Neuronal stem cell (in vitro differentiated cells): ENCODE results near the gene COL25A1.

Source experiments
- DNase-seq: peaks from one replicate; pipeline ENCODE4 v3.0.0-alpha.2; 2013; ENCODE audit warnings: low spot score
- H2AFZ ChIP-seq: one replicate; pipeline ENCODE4 v1.6.1; 2013; ENCODE audit warnings: mild to moderate bottlenecking, low read length, inconsistent platforms
- H2AK5ac ChIP-seq: 2 replicates; pipeline ENCODE4 v1.6.1; 2013; ENCODE audit warnings: low read depth, mild to moderate bottlenecking, inconsistent platforms, low read length, moderate library complexity, mixed read lengths
- H2BK120ac ChIP-seq: 2 replicates; pipeline ENCODE4 v1.6.1; 2013; ENCODE audit warnings: low read depth, mild to moderate bottlenecking, inconsistent platforms, low read length, moderate library complexity, mixed read lengths
- H2BK12ac ChIP-seq: one replicate; pipeline ENCODE4 v1.6.1; 2013; ENCODE audit warnings: low read length, inconsistent platforms
- H2BK15ac ChIP-seq: 2 replicates; pipeline ENCODE4 v1.6.1; 2013; ENCODE audit warnings: mild to moderate bottlenecking, low read length, inconsistent platforms, mixed read lengths
- H2BK5ac ChIP-seq: one replicate; pipeline ENCODE4 v1.6.1; 2013; ENCODE audit warnings: inconsistent platforms, mild to moderate bottlenecking, low read length, moderate library complexity
- H3K14ac ChIP-seq: one replicate; pipeline ENCODE4 v1.6.1; 2013; ENCODE audit warnings: low read length, inconsistent platforms
- H3K18ac ChIP-seq: 2 replicates; pipeline ENCODE4 v1.6.1; 2013; ENCODE audit warnings: low read length, inconsistent platforms
- H3K23ac ChIP-seq: 2 replicates; pipeline ENCODE4 v1.6.1; 2013; ENCODE audit warnings: low read depth, mild to moderate bottlenecking, mixed read lengths, low read length, inconsistent platforms; ENCODE audit not compliant: poor library complexity
- H3K27ac ChIP-seq: replicated peaks from 3 replicates; pipeline ENCODE4 v1.5.1; 2013; ENCODE audit warnings: low read length, inconsistent platforms
- H3K27me3 ChIP-seq, 3 experiments: 2 replicates each; pipeline ENCODE4 v1.6.1; 2013; ENCODE audit warnings: low read length in 3 of 3, mild to moderate bottlenecking in 2 of 3, inconsistent platforms in 1 of 3, low read depth in 1 of 3, mixed read lengths in 1 of 3, moderate library complexity in 1 of 3; ENCODE audit not compliant: control insufficient read depth in 3 of 3, insufficient read depth in 3 of 3
- H3K36me3 ChIP-seq, 2 donors: replicated peaks in 1 of 2; 2 replicates each; pipeline ENCODE4 v1.6.1; 2013; ENCODE audit warnings: low read length in 2 of 2; ENCODE audit not compliant: control insufficient read depth in 2 of 2, insufficient read depth in 2 of 2
- H3K4ac ChIP-seq: 2 replicates; pipeline ENCODE4 v1.6.1; 2013; ENCODE audit warnings: inconsistent platforms, mild to moderate bottlenecking, low read length, moderate library complexity
- H3K4me1 ChIP-seq, 2 donors: 1 replicate in 1 of 2; 2 replicates in 1 of 2; pipeline ENCODE4 v1.6.1; 2013; ENCODE audit warnings: low read length in 2 of 2, low read depth in 1 of 2; ENCODE audit not compliant: control insufficient read depth in 2 of 2, insufficient read depth in 1 of 2
- H3K4me2 ChIP-seq: one replicate; pipeline ENCODE4 v1.6.1; 2013; ENCODE audit warnings: mild to moderate bottlenecking, low read length, inconsistent platforms; ENCODE audit not compliant: insufficient read depth, poor library complexity, severe bottlenecking
- H3K4me3 ChIP-seq, 2 donors: 2 replicates each; pipeline ENCODE4 v1.5.1; 2013; ENCODE audit warnings: low read length in 2 of 2, mild to moderate bottlenecking in 2 of 2, inconsistent platforms in 1 of 2, moderate library complexity in 1 of 2
- H3K79me1 ChIP-seq: one replicate; pipeline ENCODE4 v1.6.1; 2013; ENCODE audit warnings: low read depth, mild to moderate bottlenecking, inconsistent platforms, low read length, moderate library complexity
- H3K9ac ChIP-seq: one replicate; pipeline ENCODE4 v1.6.1; 2013; ENCODE audit warnings: mild to moderate bottlenecking, low read depth, low read length, inconsistent platforms; ENCODE audit not compliant: poor library complexity
- H3K9me3 ChIP-seq, 2 donors: replicated peaks in 1 of 2; 2 replicates each; pipeline versions ENCODE3 to v1.6.1; 2013; ENCODE audit warnings: low read length in 2 of 2, mild to moderate bottlenecking in 2 of 2, inconsistent platforms in 1 of 2, low read depth in 1 of 2, mixed read lengths in 1 of 2, moderate library complexity in 1 of 2; ENCODE audit not compliant: control insufficient read depth in 2 of 2, insufficient read depth in 1 of 2
- H4K8ac ChIP-seq: one replicate; pipeline ENCODE4 v1.6.1; 2013; ENCODE audit warnings: low read depth, mild to moderate bottlenecking, inconsistent platforms, low read length, moderate library complexity
- H4K91ac ChIP-seq: one replicate; pipeline ENCODE4 v1.6.1; 2013; ENCODE audit warnings: low read length, low read depth, mild to moderate bottlenecking, inconsistent platforms; ENCODE audit not compliant: poor library complexity
- WGBS, 2 donors: extraction: QIAGEN DNeasy Blood & Tissue Kit; methylation state at CpG; one replicate each; pipeline ENCODE4 v1.1.7; 2013; ENCODE audit warnings: missing lambda C conversion rate in 2 of 2, mixed read lengths in 1 of 2; ENCODE audit not compliant: insufficient read length in 2 of 2, insufficient replicate concordance in 1 of 2; ENCODE audit errors: extremely low coverage in 2 of 2; 5-methylcytosine and 5-hydroxymethylcytosine counted together

The COL25A1 gene

GRCh38 chr4:109234596-109234995 is 67.9 kb downstream of the COL25A1 start:
- no peak overlapping the region for H2BK15ac ChIP-seq
- no peak overlapping the region for H3K4me2 ChIP-seq
- no peaks in the 10 kb centered on the region for H3K27me3 ChIP-seq
- no peak for DNase-seq
- no peak overlapping the region for H2AFZ ChIP-seq
- no peak overlapping the region for H3K9ac ChIP-seq
- no peak overlapping the region for H3K18ac ChIP-seq
- no peaks in the 10 kb centered on the region for H3K79me1 ChIP-seq
- no peaks in the 10 kb centered on the region for H3K4me1 ChIP-seq
- H2BK12ac ChIP-seq, result no peak overlapping the region
- no peak overlapping the region for H2AK5ac ChIP-seq
- H3K27ac ChIP-seq, result no peak overlapping the region
- H3K14ac ChIP-seq, result no peak overlapping the region
- no peaks in the 10 kb centered on the region for H3K36me3 ChIP-seq
- H3K4ac ChIP-seq, result no peak overlapping the region
- no peak overlapping the region for H2BK120ac ChIP-seq
- no peak overlapping the region for H4K91ac ChIP-seq
- H3K23ac ChIP-seq, result no peak overlapping the region
- WGBS, 2 donors, result no CpG with 5 or more reads among the region's 2 CpGs
- H3K9me3 ChIP-seq, result peaks cover 0 to 2% of the 10 kb centered on the region in 2 donors
- H2BK5ac ChIP-seq, result no peak overlapping the region
- H3K4me3 ChIP-seq, result no peak overlapping the region
- no peak overlapping the region for H4K8ac ChIP-seq

GRCh38 chr4:109233570-109233969 is 68.9 kb downstream of the COL25A1 start:
- Histone ChIP-seq H3K36me3 (no peaks in the 10 kb centered on the region), H4K8ac (no peak overlapping the region), H3K4me3 (no peak overlapping the region), H4K91ac (no peak overlapping the region), H3K79me1 (no peaks in the 10 kb centered on the region), H3K9ac (no peak overlapping the region), H3K4ac (no peak overlapping the region), H3K18ac (no peak overlapping the region), H3K27me3 (no peaks in the 10 kb centered on the region), H3K9me3 (peaks cover 0 to 4% of the 10 kb centered on the region in 2 donors), H3K27ac (no peak overlapping the region), H3K23ac (no peak overlapping the region), H2BK120ac (no peak overlapping the region), H2AFZ (no peak overlapping the region), H2BK12ac (no peak overlapping the region), H2BK5ac (no peak overlapping the region), H3K14ac (no peak overlapping the region), H3K4me1 (no peaks in the 10 kb centered on the region), H2AK5ac (no peak overlapping the region), H3K4me2 (no peak overlapping the region), H2BK15ac (no peak overlapping the region)
- WGBS, 2 donors, result no CpG with 5 or more reads among the region's 1 CpG
- DNase-seq, result no peak

GRCh38 chr4:109232681-109233080 is 69.8 kb downstream of the COL25A1 start:
- no peak overlapping the region for H3K27ac ChIP-seq
- no peak overlapping the region for H4K8ac ChIP-seq
- no peaks in the 10 kb centered on the region for H3K27me3 ChIP-seq
- whole genome bisulfite sequencing, 2 donors, result no CpG with 5 or more reads among the region's 1 CpG
- H4K91ac ChIP-seq, result no peak overlapping the region
- H3K9me3 ChIP-seq, result peaks cover 0 to 4% of the 10 kb centered on the region in 2 donors
- H3K18ac ChIP-seq, result no peak overlapping the region
- no peaks in the 10 kb centered on the region for H3K4me1 ChIP-seq
- H2BK120ac ChIP-seq, result no peak overlapping the region
- H3K36me3 ChIP-seq, result no peaks in the 10 kb centered on the region
- H2AK5ac ChIP-seq, result no peak overlapping the region
- no peak overlapping the region for H2AFZ ChIP-seq
- H3K23ac ChIP-seq, result no peak overlapping the region
- H2BK15ac ChIP-seq, result no peak overlapping the region
- H3K79me1 ChIP-seq, result no peaks in the 10 kb centered on the region
- no peak overlapping the region for H2BK12ac ChIP-seq
- H3K4me3 ChIP-seq, result no peak overlapping the region
- no peak overlapping the region for H3K9ac ChIP-seq
- H3K14ac ChIP-seq, result no peak overlapping the region
- no peak overlapping the region for H3K4ac ChIP-seq
- no peak overlapping the region for H2BK5ac ChIP-seq
- DNase-seq, result no peak
- no peak overlapping the region for H3K4me2 ChIP-seq

GRCh38 chr4:109231331-109231730 is 71.1 kb downstream of the COL25A1 start:
- Histone ChIP-seq H3K14ac (no peak overlapping the region), H2BK12ac (no peak overlapping the region), H3K27ac (no peak overlapping the region), H3K23ac (no peak overlapping the region), H4K91ac (no peak overlapping the region), H3K4me3 (no peak overlapping the region), H3K18ac (no peak overlapping the region), H3K4ac (no peak overlapping the region), H3K9ac (no peak overlapping the region), H3K79me1 (no peaks in the 10 kb centered on the region), H3K36me3 (no peaks in the 10 kb centered on the region), H3K4me2 (no peak overlapping the region), H3K27me3 (no peaks in the 10 kb centered on the region), H2AK5ac (no peak overlapping the region), H3K4me1 (no peaks in the 10 kb centered on the region), H2BK15ac (no peak overlapping the region), H2BK120ac (no peak overlapping the region), H4K8ac (no peak overlapping the region), H2AFZ (no peak overlapping the region), H3K9me3 (peaks cover 0 to 4% of the 10 kb centered on the region in 2 donors), H2BK5ac (no peak overlapping the region)
- no peak for DNase-seq
- WGBS, 2 donors, result no CpG with 5 or more reads among the region's 1 CpG
